ENCODE measurements around the gene BSND.

Gene BSND

GRCh38 chr1:55040933-55041494 is 42.3 kb downstream of the BSND start:
- no peak overlapping the region for H3K4me3 ChIP-seq (ENCODE audit: low read depth, low read length)
- TF ChIP-seq CTCF (IDR thresholded peaks at IDR 0.05; ENCODE audit: borderline replicate concordance, insufficient read depth, low read depth, low read length), result no peak

- no peak for TF ChIP-seq CTCF (IDR thresholded peaks at IDR 0.05; ENCODE audit: borderline replicate concordance, insufficient read depth, low read depth, low read length)
- H3K4me3 ChIP-seq (ENCODE audit: low read depth, low read length), result no peak overlapping the region
Measured at GRCh38 chr1:55041613-55042012, 42.9 kb downstream of the BSND start.

- H3K4me3 ChIP-seq (ENCODE audit: low read depth, low read length), result no peak overlapping the region
- TF ChIP-seq CTCF (IDR thresholded peaks at IDR 0.05; ENCODE audit: borderline replicate concordance, insufficient read depth, low read depth, low read length), result no peak
Measured at GRCh38 chr1:55043011-55043410, 44.3 kb downstream of the BSND start.

- H3K4me3 ChIP-seq (ENCODE audit: low read depth, low read length), result no peak overlapping the region
- TF ChIP-seq CTCF (IDR thresholded peaks at IDR 0.05; ENCODE audit: borderline replicate concordance, insufficient read depth, low read depth, low read length), result no peak
Measured at GRCh38 chr1:55043726-55044125, 45.0 kb downstream of the BSND start.

GRCh38 chr1:55044617-55045397 is 46.1 kb downstream of the BSND start:
- TF ChIP-seq CTCF (IDR thresholded peaks at IDR 0.05; ENCODE audit: borderline replicate concordance, insufficient read depth, low read depth, low read length), result no peak
- no peak overlapping the region for H3K4me3 ChIP-seq (ENCODE audit: low read depth, low read length)

GRCh38 chr1:55045430-55045829 is 46.7 kb downstream of the BSND start:
- TF ChIP-seq CTCF (IDR thresholded peaks at IDR 0.05; ENCODE audit: borderline replicate concordance, insufficient read depth, low read depth, low read length), result no peak
- no peak overlapping the region for H3K4me3 ChIP-seq (ENCODE audit: low read depth, low read length)

GRCh38 chr1:55046871-55047270 is 48.1 kb downstream of the BSND start:
- TF ChIP-seq CTCF (IDR thresholded peaks at IDR 0.05; ENCODE audit: borderline replicate concordance, insufficient read depth, low read depth, low read length), result no peak
- no peak overlapping the region for H3K4me3 ChIP-seq (ENCODE audit: low read depth, low read length)
